ENCODE measurements around the gene CHRNA4. TPM values are rescaled to one million over a fixed set of nuclear protein-coding genes. Genes with fewer than 3 reads are reported as not detected.

The CHRNA4 gene
- polyA plus RNA-seq, 1 donor (not counting 4 experiments of a cell fraction or from before 2014, with no cell fraction given) = not detected

DNA sequence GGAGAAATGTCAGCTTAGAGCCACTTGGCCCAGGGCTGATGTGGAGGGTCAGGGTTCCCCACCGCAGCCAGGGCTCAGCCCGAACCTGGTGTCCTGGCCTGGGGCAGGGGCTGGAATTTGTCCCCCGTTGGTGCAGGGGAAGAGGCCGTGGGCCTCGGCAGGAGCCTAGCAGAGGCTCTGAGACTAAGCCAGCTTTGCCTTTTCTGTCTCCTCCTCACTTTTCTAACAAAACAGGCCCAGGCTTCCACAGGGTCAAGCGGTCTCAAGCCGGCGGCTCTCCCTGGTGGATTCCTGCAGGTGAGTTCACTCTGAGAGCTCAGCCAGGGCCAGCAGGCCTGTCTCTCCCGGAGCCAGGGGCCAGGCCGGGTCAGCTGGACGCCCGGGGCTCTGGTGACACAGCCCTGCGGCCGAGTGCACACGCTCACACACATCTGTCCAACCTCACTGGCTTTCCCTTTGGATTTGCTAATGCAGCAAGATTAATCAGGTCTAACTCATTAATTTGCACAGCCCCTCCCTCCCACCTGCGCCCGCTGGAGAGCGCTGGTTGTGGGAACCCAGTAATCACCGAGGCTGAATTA lies 2.9 kb upstream of the CHRNA4 start:
- Histone ChIP-seq H3K79me2 (ENCODE audit: control insufficient read depth, insufficient read depth, low read length) (no peaks in the 10 kb centered on the region), H3K9me1 (ENCODE audit: control insufficient read depth, extremely low read depth, insufficient read depth, low read length) (no peaks in the 10 kb centered on the region), H4K20me1 (ENCODE audit: control insufficient read depth, extremely low read depth, insufficient read depth, low read length) (no peaks in the 10 kb centered on the region), H3K36me3 (ENCODE audit: control insufficient read depth in 2 of 2, extremely low read depth in 1 of 2, insufficient read depth in 2 of 2, low read length in 2 of 2) (no peaks in the 10 kb centered on the region), H3K4me3 (ENCODE audit: control insufficient read depth in 2 of 3, extremely low read depth in 1 of 3, insufficient read depth in 2 of 3, low read depth in 1 of 3, low read length in 3 of 3) (no peak overlapping the region), H3K4me1 (ENCODE audit: control insufficient read depth, extremely low read depth, insufficient read depth, low read length) (no peaks in the 10 kb centered on the region), H3K27me3 (ENCODE audit: control insufficient read depth, extremely low read depth, insufficient read depth, low read length) (peaks cover 29% of the 10 kb centered on the region), H2AFZ (ENCODE audit: control insufficient read depth, low read length) (no peak overlapping the region), H3K4me2 (ENCODE audit: control insufficient read depth, extremely low read depth, insufficient read depth, low read depth, low read length) (no peak overlapping the region), H3K9ac (ENCODE audit: control insufficient read depth, extremely low read depth, insufficient read depth, low read length) (no peak overlapping the region), H3K27ac (ENCODE audit: control insufficient read depth, insufficient read depth, low read length) (no peak overlapping the region), H3K9me3 (ENCODE audit: control insufficient read depth, low read depth, low read length) (no peaks in the 10 kb centered on the region)
- DNase-seq (ENCODE audit: low read depth, low spot score) (no peak), FAIRE-seq (no peak)
- no peak for TF ChIP-seq EZH2 (IDR thresholded peaks at IDR 0.05; ENCODE audit: low read length)
- TF ChIP-seq, protein P1, sequence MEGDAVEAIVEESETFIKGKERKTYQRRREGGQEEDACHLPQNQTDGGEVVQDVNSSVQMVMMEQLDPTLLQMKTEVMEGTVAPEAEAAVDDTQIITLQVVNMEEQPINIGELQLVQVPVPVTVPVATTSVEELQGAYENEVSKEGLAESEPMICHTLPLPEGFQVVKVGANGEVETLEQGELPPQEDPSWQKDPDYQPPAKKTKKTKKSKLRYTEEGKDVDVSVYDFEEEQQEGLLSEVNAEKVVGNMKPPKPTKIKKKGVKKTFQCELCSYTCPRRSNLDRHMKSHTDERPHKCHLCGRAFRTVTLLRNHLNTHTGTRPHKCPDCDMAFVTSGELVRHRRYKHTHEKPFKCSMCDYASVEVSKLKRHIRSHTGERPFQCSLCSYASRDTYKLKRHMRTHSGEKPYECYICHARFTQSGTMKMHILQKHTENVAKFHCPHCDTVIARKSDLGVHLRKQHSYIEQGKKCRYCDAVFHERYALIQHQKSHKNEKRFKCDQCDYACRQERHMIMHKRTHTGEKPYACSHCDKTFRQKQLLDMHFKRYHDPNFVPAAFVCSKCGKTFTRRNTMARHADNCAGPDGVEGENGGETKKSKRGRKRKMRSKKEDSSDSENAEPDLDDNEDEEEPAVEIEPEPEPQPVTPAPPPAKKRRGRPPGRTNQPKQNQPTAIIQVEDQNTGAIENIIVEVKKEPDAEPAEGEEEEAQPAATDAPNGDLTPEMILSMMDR (optimal IDR thresholded peaks at IDR 0.05 in 1 of 3, IDR thresholded peaks at IDR 0.05 in 1 of 3, conservative IDR thresholded peaks at IDR 0.05 in 1 of 3; ENCODE audit: extremely low read depth in 1 of 3, insufficient read depth in 2 of 3, low read length in 3 of 3) = no peak
- dilution Hi-C loops (cut with MboI; ENCODE audit: extremely low pct_ligation_motif_present, low sequenced_read_pairs) = no loop called here

DNA sequence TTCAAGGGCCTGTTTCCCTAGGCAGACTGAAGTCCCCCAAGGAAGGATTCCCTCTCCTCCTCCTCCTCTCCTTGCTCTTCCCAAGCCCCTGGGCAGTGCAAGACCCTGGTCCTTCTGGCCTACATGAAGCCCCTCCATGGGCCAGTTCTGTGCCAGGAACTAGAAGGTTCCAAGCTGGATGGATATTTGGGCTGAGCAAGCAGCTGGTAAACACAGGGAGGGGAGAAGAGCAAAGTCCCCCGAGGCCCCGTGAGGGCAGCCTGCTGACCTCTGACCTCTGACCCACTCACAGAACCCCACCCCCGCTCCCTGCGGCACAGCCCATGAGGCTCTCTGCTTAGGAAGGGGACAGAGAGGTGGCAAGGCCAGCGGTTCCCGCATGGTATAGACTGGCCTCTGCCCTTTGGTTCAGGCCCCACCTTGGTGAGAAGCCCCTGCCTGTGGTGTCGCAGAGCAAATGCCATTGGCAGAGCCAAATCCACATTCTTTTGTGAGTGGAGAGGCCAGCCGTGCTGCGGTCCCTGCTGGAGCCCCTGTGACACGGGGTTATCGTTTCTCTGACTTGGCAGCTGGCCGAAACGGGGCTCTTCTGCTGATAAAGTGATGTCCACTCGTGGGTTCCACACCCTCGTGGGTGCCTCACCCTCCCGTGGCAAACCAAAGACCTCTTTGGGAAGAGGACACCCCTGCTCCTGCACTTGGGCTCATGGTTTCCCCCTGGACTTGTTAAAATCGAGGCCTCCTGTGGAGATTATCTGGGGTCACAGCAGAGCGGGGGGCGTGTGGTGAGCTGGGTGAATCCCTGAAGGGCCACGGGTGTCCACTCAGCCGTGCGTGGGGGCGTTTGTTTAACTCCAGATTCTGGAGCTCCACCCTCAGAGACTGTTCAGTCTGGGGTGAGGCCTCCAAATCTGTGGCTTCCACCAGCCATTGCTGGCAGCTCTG lies 2.1 kb upstream of the CHRNA4 start:
- no peaks in the 10 kb centered on the region for H3K36me3 ChIP-seq (ENCODE audit: control insufficient read depth in 2 of 2, extremely low read depth in 1 of 2, insufficient read depth in 2 of 2, low read length in 2 of 2)
- FAIRE-seq = no peak
- H2AFZ ChIP-seq (ENCODE audit: control insufficient read depth, low read length) = no peak overlapping the region
- no peak overlapping the region for H3K27ac ChIP-seq (ENCODE audit: control insufficient read depth, insufficient read depth, low read length)
- peaks cover 36% of the 10 kb centered on the region for H3K27me3 ChIP-seq (ENCODE audit: control insufficient read depth, extremely low read depth, insufficient read depth, low read length)
- dilution Hi-C loops (cut with MboI; ENCODE audit: extremely low pct_ligation_motif_present, low sequenced_read_pairs) = no loop called here
- no peak overlapping the region for H3K4me2 ChIP-seq (ENCODE audit: control insufficient read depth, extremely low read depth, insufficient read depth, low read depth, low read length)
- no peak overlapping the region for H3K4me3 ChIP-seq (ENCODE audit: control insufficient read depth in 2 of 3, extremely low read depth in 1 of 3, insufficient read depth in 2 of 3, low read depth in 1 of 3, low read length in 3 of 3)
- H3K79me2 ChIP-seq (ENCODE audit: control insufficient read depth, insufficient read depth, low read length) = no peaks in the 10 kb centered on the region
- no peak for DNase-seq (ENCODE audit: low read depth, low spot score)
- H3K9me3 ChIP-seq (ENCODE audit: control insufficient read depth, low read depth, low read length) = no peaks in the 10 kb centered on the region
- H3K9ac ChIP-seq (ENCODE audit: control insufficient read depth, extremely low read depth, insufficient read depth, low read length) = no peak overlapping the region
- TF ChIP-seq EZH2 (IDR thresholded peaks at IDR 0.05; ENCODE audit: low read length) = no peak
- TF ChIP-seq, protein P1 (optimal IDR thresholded peaks at IDR 0.05 in 1 of 3, IDR thresholded peaks at IDR 0.05 in 1 of 3, conservative IDR thresholded peaks at IDR 0.05 in 1 of 3; ENCODE audit: extremely low read depth in 1 of 3, insufficient read depth in 2 of 3, low read length in 3 of 3) = no peak
- H3K4me1 ChIP-seq (ENCODE audit: control insufficient read depth, extremely low read depth, insufficient read depth, low read length) = no peaks in the 10 kb centered on the region
- no peaks in the 10 kb centered on the region for H4K20me1 ChIP-seq (ENCODE audit: control insufficient read depth, extremely low read depth, insufficient read depth, low read length)
- no peaks in the 10 kb centered on the region for H3K9me1 ChIP-seq (ENCODE audit: control insufficient read depth, extremely low read depth, insufficient read depth, low read length)
